DMS79 treated with DMSO at 0.1 percent for 48 hours (cell line): Measurements from ENCODE around the gene HOMER3.
"Not testable (repeated sequence)": the region's sequence is repeated elsewhere in the genome, so short reads cannot be mapped to it uniquely, and the experiment has no call there.

Experiments
- DNase-seq: peaks from one replicate; lab custom pipeline; 2025; lab: John Stamatoyannopoulos, UW

Gene HOMER3

DNA sequence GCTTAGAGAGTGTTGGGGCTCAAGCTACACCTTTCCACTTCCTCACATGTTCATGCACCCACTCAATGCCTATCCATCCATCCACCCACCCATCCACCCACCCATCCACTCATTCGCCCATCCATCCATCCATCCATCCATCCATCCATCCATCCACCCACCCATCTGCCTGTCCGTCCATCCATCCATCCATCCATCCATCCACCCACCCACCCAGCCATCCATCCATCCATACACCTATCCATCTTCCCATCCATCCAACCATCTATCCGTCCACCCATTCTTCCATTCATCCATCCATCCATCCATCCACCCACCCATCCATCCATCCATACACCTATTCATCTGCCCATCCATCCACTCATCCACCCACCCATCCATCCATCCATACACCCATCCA, 13.1 kb upstream of the HOMER3 start:
- no peak for DNase-seq

DNA sequence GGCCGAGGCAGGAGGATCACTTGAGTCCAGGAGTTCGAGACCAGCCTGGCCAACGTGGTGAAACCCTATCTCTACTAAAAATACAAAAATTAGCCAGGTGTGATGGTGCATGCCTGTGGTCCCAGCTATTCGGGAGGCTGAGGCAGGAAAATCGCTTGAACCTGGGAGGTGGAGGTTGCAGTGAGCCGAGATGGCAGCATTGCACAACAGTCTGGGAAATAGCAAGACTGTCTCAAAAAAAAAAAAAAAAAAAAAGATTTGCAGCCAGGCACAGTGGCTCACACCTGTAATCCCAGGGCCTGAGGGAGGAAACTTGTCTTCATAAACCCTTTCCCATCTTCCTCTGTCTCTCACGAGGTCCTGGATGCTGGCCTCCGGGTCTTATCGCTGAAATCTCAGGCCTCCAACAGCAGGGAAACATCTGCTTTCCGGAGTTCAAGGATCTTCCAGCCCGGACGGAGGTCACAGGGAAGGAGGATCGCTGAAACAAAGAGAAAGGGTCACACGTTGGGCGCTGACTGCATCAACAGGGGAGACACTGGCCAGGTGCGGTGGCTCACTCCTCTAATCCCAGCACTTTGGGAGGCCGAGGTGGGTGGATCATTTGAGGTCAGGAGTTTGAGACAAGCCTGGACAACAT, 11.5 kb upstream of the HOMER3 start:
- DNase-seq: not testable (repeated sequence)

- no peak for DNase-seq
Measured at GRCh38 chr19:18951721-18952281, 10.8 kb upstream of the HOMER3 start.

DNA sequence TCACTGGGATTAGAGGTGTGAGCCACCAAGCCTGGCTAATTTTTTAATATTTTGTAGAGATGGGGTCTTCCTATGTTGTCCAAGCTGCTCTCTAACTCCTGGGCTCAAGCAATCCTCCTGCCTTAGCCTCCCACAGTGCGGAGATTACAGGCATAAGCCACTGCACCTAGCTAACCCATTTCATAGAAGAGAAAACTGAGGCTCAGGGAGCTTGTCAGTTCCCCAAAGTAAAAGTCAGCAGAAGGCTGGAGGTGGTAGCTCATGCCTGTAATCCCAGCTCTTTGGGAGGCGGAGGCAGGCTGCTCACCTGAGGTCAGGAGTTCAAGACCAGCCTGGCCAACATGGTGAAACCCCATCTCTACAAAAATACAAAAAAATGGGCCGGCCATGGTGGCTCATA, 8.8 kb upstream of the HOMER3 start:
- DNase-seq: no peak

GRCh38 chr19:18948976-18949356, 7.9 kb upstream of the HOMER3 start:
- no peak for DNase-seq

DNA sequence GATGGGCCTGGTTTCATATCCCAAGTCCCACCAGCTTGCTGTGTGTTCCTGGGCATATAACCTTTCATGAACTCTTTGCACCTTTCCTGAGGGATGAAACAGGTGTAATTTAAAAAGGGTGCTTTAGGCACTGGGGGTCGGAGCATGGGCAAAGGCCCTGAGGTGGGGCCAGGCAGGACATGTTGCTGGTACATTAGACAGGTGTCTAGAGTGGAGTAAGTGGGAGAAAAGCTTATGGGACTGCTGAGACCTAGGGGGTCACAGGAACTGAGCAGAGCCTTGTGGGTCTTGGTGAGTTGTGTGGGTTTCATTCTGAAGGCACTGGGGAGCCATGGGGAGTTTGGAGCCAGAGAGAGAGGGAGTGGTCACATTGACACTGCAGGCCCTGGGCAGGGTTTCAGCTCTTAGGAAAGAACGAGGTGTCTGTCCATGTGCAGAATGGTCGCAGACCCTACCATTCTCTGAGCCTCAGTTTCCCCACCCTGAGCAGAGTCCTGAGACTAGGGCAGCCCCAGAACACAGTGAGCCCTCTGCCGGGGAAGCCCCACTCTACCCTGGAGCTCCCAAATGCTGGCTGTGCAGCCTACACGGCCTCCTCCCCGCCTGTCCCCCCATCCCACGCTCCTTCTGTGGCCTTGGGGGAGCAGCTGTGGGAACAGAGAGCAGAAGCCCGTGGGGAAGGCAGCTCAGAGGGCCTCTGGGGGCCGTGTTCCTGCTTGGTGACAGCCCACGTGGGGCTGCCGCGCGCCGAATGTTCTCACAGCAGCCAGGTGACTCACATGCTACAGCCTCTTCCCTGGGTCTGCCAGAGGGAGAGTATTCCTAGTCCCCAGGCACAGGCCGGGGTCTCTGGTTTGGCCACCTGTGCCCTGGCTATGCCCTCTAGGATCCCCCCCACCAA, 7.3 kb upstream of the HOMER3 start:
- no peak for DNase-seq

GRCh38 chr19:18946918-18947317, 5.9 kb upstream of the HOMER3 start:
- DNase-seq: no peak

DNA sequence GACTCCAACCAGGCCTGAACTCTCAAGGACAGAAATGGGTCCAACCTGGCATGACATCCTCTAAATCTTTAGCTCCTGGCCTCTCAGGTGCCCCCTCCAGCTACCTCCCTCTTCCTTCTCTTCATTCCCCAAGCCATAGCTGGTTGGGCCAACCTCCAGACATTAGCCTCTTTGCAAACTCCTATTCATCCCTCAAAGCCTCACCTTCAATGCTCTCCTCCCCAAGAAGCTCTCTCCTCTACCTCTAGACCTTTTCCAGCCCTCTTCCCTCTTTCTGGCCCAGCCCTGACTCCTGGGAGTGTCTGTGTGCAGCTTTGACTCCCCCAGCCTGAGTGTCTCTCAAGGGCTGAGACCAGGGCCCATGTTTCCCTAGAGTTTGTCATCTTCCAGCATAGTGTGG, 5.3 kb upstream of the HOMER3 start:
- DNase-seq: no peak

- DNase-seq: no peak
Measured at GRCh38 chr19:18945297-18945696, 4.3 kb upstream of the HOMER3 start.

- DNase-seq: no peak
Measured at GRCh38 chr19:18943465-18943864, 2.4 kb upstream of the HOMER3 start.

DNA sequence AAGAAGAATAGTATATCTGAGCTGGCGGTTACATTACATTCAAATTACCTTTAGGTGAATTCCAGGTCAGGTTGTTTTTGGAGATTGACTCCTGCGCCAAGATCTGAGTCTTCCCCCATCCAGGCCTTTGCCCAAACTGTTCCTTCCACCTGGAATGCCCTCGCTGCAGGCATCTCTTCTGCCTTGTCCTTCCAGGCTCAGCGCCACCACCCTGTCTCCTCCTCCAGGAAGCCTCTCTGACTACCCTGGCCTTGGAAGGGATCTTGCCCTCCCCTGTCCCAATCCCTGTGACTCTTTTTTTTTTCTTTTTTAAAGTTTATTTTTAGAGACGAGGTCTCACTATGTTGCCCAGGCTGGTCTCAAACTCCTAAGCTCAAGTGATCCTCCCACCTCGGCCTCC, 1.7 kb upstream of the HOMER3 start:
- no peak for DNase-seq

GRCh38 chr19:18941628-18942354, 774 bp upstream of the HOMER3 start:
- no peak for DNase-seq

DNA sequence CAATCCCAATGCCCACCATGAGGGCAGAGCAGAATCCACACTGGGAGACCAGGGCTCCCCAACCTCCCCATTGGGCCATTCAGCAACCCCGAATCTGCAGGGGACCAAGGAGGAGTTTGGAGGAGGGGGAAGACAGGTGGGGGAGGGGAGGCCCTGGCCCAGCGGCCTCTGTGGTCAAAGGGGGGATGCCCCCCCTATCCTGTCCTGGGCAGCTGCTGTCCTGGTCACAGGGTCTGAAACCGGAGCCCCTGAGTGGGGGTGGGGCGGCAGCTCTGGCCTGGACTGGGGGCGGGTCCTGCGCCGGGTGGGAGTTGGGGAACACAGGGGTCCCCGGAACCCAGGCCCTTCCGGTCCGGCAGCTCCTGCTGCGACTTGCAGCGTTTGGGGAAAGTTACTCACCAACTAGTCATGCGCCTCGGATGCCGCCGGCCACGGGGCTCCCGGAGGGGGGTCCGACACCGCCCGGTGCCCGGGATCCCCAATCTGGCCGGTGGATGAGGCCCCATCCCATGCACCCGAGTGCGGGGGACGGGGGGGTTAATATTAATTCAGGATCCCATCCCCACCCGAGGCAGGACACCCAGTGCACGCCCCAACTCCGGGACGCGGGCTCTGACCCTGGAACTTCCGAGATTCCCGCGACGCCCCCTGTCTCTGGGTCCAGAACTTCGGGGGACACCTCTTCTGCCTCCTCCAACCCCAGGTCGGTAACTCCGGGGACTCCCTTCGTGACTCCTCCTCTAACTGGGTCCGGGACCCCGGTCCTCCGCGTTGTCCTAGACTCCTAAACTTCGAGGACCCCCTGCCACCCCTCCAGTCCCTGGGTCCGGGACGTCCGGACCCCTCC, 872 bp downstream of the HOMER3 start:
- DNase-seq: no peak

DNA sequence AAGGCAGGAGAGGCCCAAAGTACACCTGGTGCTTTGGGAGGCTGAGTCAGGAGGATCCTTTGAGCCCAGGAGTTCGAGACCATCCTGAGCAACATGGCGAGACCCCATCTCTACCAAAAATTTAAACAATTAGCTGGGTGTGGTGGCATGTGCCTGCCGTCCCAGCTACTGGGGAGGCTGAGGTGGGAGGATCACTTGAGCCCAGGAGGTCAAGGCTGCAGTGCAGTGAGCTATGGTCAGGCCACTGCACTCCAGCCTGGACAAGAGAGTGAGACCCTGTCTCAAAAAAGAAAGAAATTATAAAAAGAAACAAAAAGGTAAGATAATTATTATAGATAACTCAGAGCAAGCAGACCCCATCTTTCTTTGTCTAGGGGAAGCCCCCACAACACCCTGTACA, 1.9 kb downstream of the HOMER3 start:
- DNase-seq: no peak

- no peak for DNase-seq
Measured at GRCh38 chr19:18933297-18933696, 7.7 kb downstream of the HOMER3 start.

GRCh38 chr19:18932216-18932841, 8.7 kb downstream of the HOMER3 start:
- no peak for DNase-seq

DNA sequence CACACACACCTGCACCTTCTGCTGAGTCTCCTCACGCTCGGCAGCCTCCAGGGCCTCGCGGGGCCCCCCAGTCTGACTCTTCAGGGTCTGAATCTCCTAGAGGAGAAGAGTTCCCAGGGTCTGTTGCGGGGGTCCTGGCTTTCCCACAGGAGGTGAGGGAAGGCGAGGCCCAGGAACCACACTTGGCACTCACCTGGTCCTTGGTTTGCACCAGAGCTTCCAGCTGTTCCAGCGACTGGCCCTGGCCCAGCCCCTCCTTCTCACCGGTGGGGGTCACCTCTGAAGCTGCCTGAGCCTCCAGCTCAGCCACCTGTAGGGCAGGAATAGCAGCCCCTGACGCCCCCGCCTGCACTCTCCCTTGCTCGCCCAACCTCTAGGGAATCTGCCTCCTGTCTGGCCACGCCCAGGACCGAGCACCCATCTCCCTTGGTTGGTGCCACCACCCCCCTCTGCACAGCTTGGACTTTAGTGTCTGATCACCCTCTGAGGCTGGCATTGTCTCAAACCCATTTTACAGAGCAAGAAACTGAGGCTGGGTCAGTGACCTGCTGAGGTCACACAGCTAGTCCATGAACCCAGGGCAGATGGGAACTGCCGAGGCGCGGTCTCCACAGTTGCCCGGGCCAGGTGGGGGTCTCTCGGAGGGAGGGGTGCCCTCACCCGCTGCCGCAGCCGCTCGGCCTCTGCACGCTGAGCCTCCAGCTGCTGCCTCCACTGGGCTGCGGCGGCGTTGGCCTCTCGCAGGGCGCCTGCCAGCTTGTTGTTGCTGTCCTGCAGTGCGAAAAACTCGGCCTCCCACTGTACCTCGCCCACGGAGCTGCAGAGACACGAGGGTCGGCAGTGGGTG, 9.5 kb downstream of the HOMER3 start:
- no peak for DNase-seq

GRCh38 chr19:18929311-18929710, 11.7 kb downstream of the HOMER3 start:
- DNase-seq: no peak

DNA sequence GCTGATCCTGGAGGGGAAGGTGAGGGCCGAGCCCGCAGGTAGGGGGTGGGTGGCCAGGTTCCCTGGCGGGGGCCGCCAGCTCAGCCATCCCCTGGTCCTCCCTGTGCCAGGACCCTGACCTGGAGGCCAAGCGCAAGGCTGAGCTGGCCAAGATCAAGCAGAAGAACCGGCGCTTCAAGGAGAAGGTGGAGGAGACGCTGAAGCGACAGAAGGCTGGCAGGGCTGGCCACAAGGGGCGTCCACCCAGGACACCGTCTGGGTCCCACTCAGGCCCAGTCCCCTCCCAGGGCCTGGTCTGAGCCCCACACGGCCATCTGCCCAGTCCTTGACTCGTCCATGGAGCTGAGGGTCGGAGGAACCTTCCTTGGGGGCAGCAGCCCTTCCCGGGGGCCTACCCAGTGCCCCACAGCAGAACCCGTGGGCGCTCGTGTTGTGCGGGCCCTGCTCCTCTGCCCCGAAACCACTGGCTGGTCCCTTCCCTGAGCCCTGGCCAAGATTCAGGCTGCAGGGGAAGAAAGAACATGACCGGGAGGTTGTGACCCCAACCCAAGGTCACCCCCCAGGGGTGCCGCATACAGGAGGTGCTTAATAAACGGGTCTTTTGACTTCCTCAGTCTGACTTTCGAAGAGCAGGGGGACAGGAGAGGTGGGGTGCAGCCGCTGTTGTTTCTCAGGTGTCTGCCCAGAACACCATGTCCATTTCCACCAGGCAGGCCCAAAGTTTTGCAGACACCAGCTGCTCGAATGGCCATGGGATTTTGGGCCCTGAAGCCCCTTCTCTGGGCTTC, 12.8 kb downstream of the HOMER3 start:
- DNase-seq: no peak
